Measurements from ENCODE around the gene ASB3.

The ASB3 gene

GRCh38 chr2:53629501-53629900 is 157.3 kb downstream of the ASB3 start:
- H3K27me3 Mint-ChIP-seq = no peaks in the 10 kb centered on the region
- no peaks in the 10 kb centered on the region for H3K9me3 Mint-ChIP-seq
- ATAC-seq = no peak
- no peak overlapping the region for H3K4me3 Mint-ChIP-seq
- H3K27ac Mint-ChIP-seq = no peak overlapping the region
- no peaks in the 10 kb centered on the region for H3K4me1 Mint-ChIP-seq
- H3K36me3 Mint-ChIP-seq = no peaks in the 10 kb centered on the region

GRCh38 chr2:53629001-53629400 is 157.8 kb downstream of the ASB3 start:
- no peaks in the 10 kb centered on the region for H3K27me3 Mint-ChIP-seq
- no peaks in the 10 kb centered on the region for H3K36me3 Mint-ChIP-seq
- no peak overlapping the region for H3K4me3 Mint-ChIP-seq
- no peaks in the 10 kb centered on the region for H3K4me1 Mint-ChIP-seq
- H3K9me3 Mint-ChIP-seq = no peaks in the 10 kb centered on the region
- H3K27ac Mint-ChIP-seq = no peak overlapping the region
- no peak for ATAC-seq

DNA sequence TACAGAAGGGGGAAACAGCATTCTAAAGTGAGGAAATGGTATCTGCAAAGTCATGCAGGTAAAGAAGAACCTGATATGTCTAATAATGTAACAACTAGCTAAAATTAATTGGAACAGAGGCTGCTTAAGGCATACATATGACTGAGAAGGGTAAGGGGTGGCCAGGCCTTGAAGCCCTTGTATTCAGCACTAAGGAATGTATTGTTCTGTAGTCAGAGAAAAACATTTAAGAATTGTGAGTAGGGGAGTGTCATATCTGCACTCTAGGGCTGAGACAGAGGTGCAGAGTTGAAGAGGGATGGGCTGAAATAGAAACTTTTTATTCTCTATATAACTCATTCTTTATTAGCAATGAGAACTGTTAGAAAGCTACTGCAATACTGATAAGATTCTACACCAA is 164.6 kb downstream of the ASB3 start:
- no peak for ATAC-seq
- peaks cover 4% of the 10 kb centered on the region for H3K9me3 Mint-ChIP-seq
- H3K27me3 Mint-ChIP-seq = no peaks in the 10 kb centered on the region

DNA sequence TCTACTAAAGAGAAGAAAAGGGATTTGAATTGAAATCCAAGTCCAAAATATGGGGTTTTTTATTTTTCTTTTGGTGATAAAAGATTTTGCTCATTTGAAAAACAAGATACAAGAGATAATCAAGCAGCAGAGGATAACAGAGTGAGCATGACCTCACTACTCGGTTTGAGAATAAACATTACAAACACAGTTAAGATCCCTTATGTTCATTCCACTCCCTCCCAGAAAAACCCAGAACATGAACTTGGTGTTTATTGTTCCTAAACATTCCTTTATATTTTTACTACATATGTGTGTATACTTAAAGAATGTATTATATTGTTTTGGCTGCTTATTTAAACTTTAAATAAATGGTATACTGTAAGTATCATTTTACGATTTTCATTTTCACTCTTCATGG is 165.8 kb downstream of the ASB3 start:
- Mint-ChIP-seq H3K4me1 (no peaks in the 10 kb centered on the region), H3K36me3 (no peaks in the 10 kb centered on the region), H3K4me3 (no peak overlapping the region), H3K9me3 (peaks cover 4% of the 10 kb centered on the region), H3K27ac (no peak overlapping the region), H3K27me3 (no peaks in the 10 kb centered on the region)
- ATAC-seq = no peak

More for the DNA sequence above, 164.6 kb downstream of the ASB3 start:
- H3K4me3 Mint-ChIP-seq = no peak overlapping the region
- H3K4me1 Mint-ChIP-seq = no peaks in the 10 kb centered on the region
- H3K36me3 Mint-ChIP-seq = no peaks in the 10 kb centered on the region
- H3K27ac Mint-ChIP-seq = no peak overlapping the region

Data from stimulated activated memory B cell treated with anti-CD40 and anti-IgM and Interleukin-4, amounts not matched to agents 10 μg/mL and 1 μg/mL and 100 μg/mL, for 72 hours (primary cell).